ENCODE results near the gene TFPI2.

- TF ChIP-seq CTCF (IDR thresholded peaks at IDR 0.05; ENCODE audit: low read depth, low read length, missing input control) (no peak), TAF1 (conservative IDR thresholded peaks at IDR 0.05) (no peak), RAD21 (IDR thresholded peaks at IDR 0.05) (no peak), MAX (IDR thresholded peaks at IDR 0.05) (no peak), JUND (IDR thresholded peaks at IDR 0.05) (no peak), YY1 (IDR thresholded peaks at IDR 0.05) (no peak), REST (IDR thresholded peaks at IDR 0.05) (no peak), EGR1 (IDR thresholded peaks at IDR 0.05; ENCODE audit: low read depth in 2 of 2) (no peak), GABPA (IDR thresholded peaks at IDR 0.05 in 1 of 2, conservative IDR thresholded peaks at IDR 0.05 in 1 of 2) (no peak), ATF3 (IDR thresholded peaks at IDR 0.05) (no peak)
Measured at GRCh38 chr7:93923942-93924341, 33.4 kb upstream of the TFPI2 start.

Data from liver (tissue), 3 donors.